ENCODE data around the gene HIGD1A. TPM values are rescaled to one million over a fixed set of nuclear protein-coding genes. Genes with fewer than 3 reads are reported as not detected.

HIGD1A gene
- total and polyA plus RNA-seq, 2 of the 8 experiments (the other 6 are each of a cell fraction or from before 2014, with no cell fraction given) = 67.3 to 95.4 TPM

GRCh38 chr3:42745776-42746454 is 58.4 kb downstream of the HIGD1A start:
- H3K27me3 ChIP-seq (replicated peaks in 1 of 4; ENCODE audit: control insufficient read depth in 3 of 4, extremely low read depth in 1 of 4, insufficient read depth in 3 of 4, low read length in 3 of 4) = no peaks in the 10 kb centered on the region; a peak in 2 of 7 replicates
- H2BK12ac ChIP-seq (ENCODE audit: low read depth, low read length) = no peak overlapping the region
- no peak overlapping the region for H3K56ac ChIP-seq (replicated peaks; ENCODE audit: insufficient read length, low read depth, low read length)
- H4K5ac ChIP-seq (ENCODE audit: insufficient read length, low read depth, low read length) = no peak overlapping the region
- H3K79me1 ChIP-seq (ENCODE audit: low read depth, low read length) = no peaks in the 10 kb centered on the region
- no peak overlapping the region for H2BK20ac ChIP-seq (ENCODE audit: low read length)
- H2BK120ac ChIP-seq (replicated peaks; ENCODE audit: low read depth, low read length) = no peak overlapping the region
- peaks cover 0 to 2% of the 10 kb centered on the region in 2 experiments for H4K20me1 ChIP-seq (replicated peaks in 1 of 2; ENCODE audit: control insufficient read depth in 1 of 2, insufficient read depth in 2 of 2, low read length in 2 of 2)
- DNase-seq (ENCODE audit: low read depth in 1 of 2, low spot score in 2 of 2) (peak in 1 of 2 experiments; percentile 41), FAIRE-seq (no peak)
- 64% methylated on average over 8 of the region's 8 CpGs; no CpG with 5 or more reads in 1 of the 2 experiments for WGBS, 2 experiments (ENCODE audit: extremely low coverage in 1 of 2, insufficient coverage in 1 of 2, insufficient read length in 1 of 2, insufficient replicate concordance in 2 of 2, low coverage in 1 of 2, low lambda C conversion rate in 2 of 2, missing lambda C conversion rate in 1 of 2)
- no peaks in the 10 kb centered on the region for H3K9me3 ChIP-seq (ENCODE audit: insufficient read depth in 2 of 2, low read depth in 1 of 2, low read length in 1 of 2)
- no peak overlapping the region for H2BK5ac ChIP-seq (ENCODE audit: low read depth, low read length)
- H3K4me2 ChIP-seq (ENCODE audit: insufficient read depth in 1 of 2, low read depth in 2 of 2, low read length in 2 of 2) = no peak overlapping the region
- H3K27ac ChIP-seq (ENCODE audit: low read depth, low read length) = no peak overlapping the region
- H3K23ac ChIP-seq (ENCODE audit: insufficient read length) = no peak overlapping the region
- peaks cover 0 to 11% (median 4%) of the 10 kb centered on the region in 4 experiments; a peak in 5 of 7 replicates for H3K4me1 ChIP-seq (replicated peaks in 1 of 4; ENCODE audit: control insufficient read depth in 3 of 4, insufficient read depth in 4 of 4, low read length in 3 of 4)
- no peaks in the 10 kb centered on the region for H3K23me2 ChIP-seq (ENCODE audit: low read depth, low read length)
- no peaks in the 10 kb centered on the region for H3K36me3 ChIP-seq (ENCODE audit: control insufficient read depth in 2 of 4, insufficient read depth in 4 of 4, low read length in 3 of 4)
- ChIA-PET CTCF (ENCODE audit: partially characterized antibody) (interaction anchor here (0.6 to 5.9 kb wide), 33 partner anchors 8 to 1299 kb away, joined by 3 to 54 read pairs (median 5); partner anchors contain the start of gene HHATL), POLR2A (ENCODE audit: partially characterized antibody) (interaction anchor here (0.9 to 2.4 kb wide), 3 partner anchors 85 to 98 kb away, joined by 3 to 9 read pairs (median 5); no protein-coding TSS in a partner anchor)
- H4K91ac ChIP-seq (replicated peaks; ENCODE audit: insufficient read length, low read length) = no peak overlapping the region
- no peak overlapping the region for H2AFZ ChIP-seq (ENCODE audit: low read length)
- H3K79me2 ChIP-seq (ENCODE audit: control insufficient read depth in 1 of 2, insufficient read depth in 2 of 2, low read length in 2 of 2) = no peaks in the 10 kb centered on the region
- H2BK15ac ChIP-seq (ENCODE audit: low read length) = no peak overlapping the region
- H3K4ac ChIP-seq (replicated peaks; ENCODE audit: insufficient read length, low read depth, low read length) = no peak overlapping the region
- TF ChIP-seq SP2 (IDR thresholded peaks at IDR 0.05; ENCODE audit: low read length) (no peak), JUND (IDR thresholded peaks at IDR 0.05; ENCODE audit: low read length) (peak; percentile 86)
- H2AK5ac ChIP-seq (ENCODE audit: low read depth, low read length) = peak overlapping the region; percentile 16; the same call in 1 of the 2 replicates
- no peak overlapping the region for H3K18ac ChIP-seq (ENCODE audit: extremely low read depth, low read length)
- H4K8ac ChIP-seq (ENCODE audit: extremely low read depth, insufficient read depth, low read length) = no peak overlapping the region
- no peak overlapping the region for H3K14ac ChIP-seq (ENCODE audit: insufficient read length)
- H3K9ac ChIP-seq (replicated peaks in 1 of 4; ENCODE audit: extremely low read depth in 1 of 4, low read depth in 3 of 4, low read length in 3 of 4) = no peak overlapping the region
- no peak overlapping the region for H3K4me3 ChIP-seq (ENCODE audit: extremely low read depth in 1 of 4, insufficient read depth in 2 of 4, low read depth in 3 of 4, low read length in 4 of 4)

All from H1 (cell line).